ENCODE measurements around the gene BAMBI.

BAMBI gene

GRCh38 chr10:28681928-28682750, 4.8 kb downstream of the BAMBI start:
- peak; percentile 87 for TF ChIP-seq GATA2 (IDR thresholded peaks at IDR 0.05; ENCODE audit: low read depth, low read length)
- peak; percentile 58; the same call in 1 of the 2 replicates for TF ChIP-seq GATA3 (IDR thresholded peaks at IDR 0.05; ENCODE audit: low read depth, low read length)

- no peak for TF ChIP-seq GATA2 (IDR thresholded peaks at IDR 0.05; ENCODE audit: low read depth, low read length)
- TF ChIP-seq GATA3 (IDR thresholded peaks at IDR 0.05; ENCODE audit: low read depth, low read length) = no peak
Observed at GRCh38 chr10:28684157-28684985, 7.0 kb downstream of the BAMBI start.

- TF ChIP-seq GATA2 (IDR thresholded peaks at IDR 0.05; ENCODE audit: low read depth, low read length) (peak; percentile 35; the same call in 1 of the 2 replicates), GATA3 (IDR thresholded peaks at IDR 0.05; ENCODE audit: low read depth, low read length) (no peak)
Observed at GRCh38 chr10:28684986-28685580, 7.8 kb downstream of the BAMBI start.

- no peak for TF ChIP-seq GATA3 (IDR thresholded peaks at IDR 0.05; ENCODE audit: low read depth, low read length)
- no peak for TF ChIP-seq GATA2 (IDR thresholded peaks at IDR 0.05; ENCODE audit: low read depth, low read length)
Observed at GRCh38 chr10:28685717-28686116, 8.4 kb downstream of the BAMBI start.

- no peak for TF ChIP-seq GATA3 (IDR thresholded peaks at IDR 0.05; ENCODE audit: low read depth, low read length)
- no peak; the same call in 1 of the 2 replicates for TF ChIP-seq GATA2 (IDR thresholded peaks at IDR 0.05; ENCODE audit: low read depth, low read length)
Observed at GRCh38 chr10:28686835-28687682, 9.7 kb downstream of the BAMBI start.

- TF ChIP-seq GATA3 (IDR thresholded peaks at IDR 0.05; ENCODE audit: low read depth, low read length) (no peak), GATA2 (IDR thresholded peaks at IDR 0.05; ENCODE audit: low read depth, low read length) (no peak)
Observed at GRCh38 chr10:28687683-28688001, 10.3 kb downstream of the BAMBI start.

GRCh38 chr10:28690545-28690944, 13.2 kb downstream of the BAMBI start:
- TF ChIP-seq GATA3 (IDR thresholded peaks at IDR 0.05; ENCODE audit: low read depth, low read length) (no peak), GATA2 (IDR thresholded peaks at IDR 0.05; ENCODE audit: low read depth, low read length) (no peak)

GRCh38 chr10:28691187-28691694, 13.9 kb downstream of the BAMBI start:
- TF ChIP-seq GATA2 (IDR thresholded peaks at IDR 0.05; ENCODE audit: low read depth, low read length) (no peak), GATA3 (IDR thresholded peaks at IDR 0.05; ENCODE audit: low read depth, low read length) (no peak)

GRCh38 chr10:28692050-28692449, 14.7 kb downstream of the BAMBI start:
- TF ChIP-seq GATA2 (IDR thresholded peaks at IDR 0.05; ENCODE audit: low read depth, low read length) (no peak), GATA3 (IDR thresholded peaks at IDR 0.05; ENCODE audit: low read depth, low read length) (no peak)

GRCh38 chr10:28694530-28694929, 17.2 kb downstream of the BAMBI start:
- no peak for TF ChIP-seq GATA2 (IDR thresholded peaks at IDR 0.05; ENCODE audit: low read depth, low read length)
- TF ChIP-seq GATA3 (IDR thresholded peaks at IDR 0.05; ENCODE audit: low read depth, low read length) = no peak

- TF ChIP-seq GATA3 (IDR thresholded peaks at IDR 0.05; ENCODE audit: low read depth, low read length) (no peak), GATA2 (IDR thresholded peaks at IDR 0.05; ENCODE audit: low read depth, low read length) (no peak)
Observed at GRCh38 chr10:28698075-28698474, 20.8 kb downstream of the BAMBI start.

- TF ChIP-seq GATA2 (IDR thresholded peaks at IDR 0.05; ENCODE audit: low read depth, low read length) (no peak), GATA3 (IDR thresholded peaks at IDR 0.05; ENCODE audit: low read depth, low read length) (no peak)
Observed at GRCh38 chr10:28704464-28705161, 27.3 kb downstream of the BAMBI start.

GRCh38 chr10:28705472-28705871, 28.2 kb downstream of the BAMBI start:
- TF ChIP-seq GATA3 (IDR thresholded peaks at IDR 0.05; ENCODE audit: low read depth, low read length) = no peak
- TF ChIP-seq GATA2 (IDR thresholded peaks at IDR 0.05; ENCODE audit: low read depth, low read length) = no peak

All from SH-SY5Y (cell line).